ENCODE results near the gene LMTK3. TPM values are rescaled to one million over a fixed set of nuclear protein-coding genes. Genes with fewer than 3 reads are reported as not detected.

The LMTK3 gene
- total and polyA plus RNA-seq, 2 of the 13 experiments (the other 11 are each of a cell fraction or from before 2014, with no cell fraction given) = 0.18 to 0.29 TPM

GRCh38 chr19:48556163-48556562 lies 44.5 kb upstream of the LMTK3 start (continued):
- TF ChIP-seq THRA (CRISPR knock-in tag; IDR thresholded peaks at IDR 0.05; ENCODE audit: borderline replicate concordance) (peak; percentile 49; the same call in 1 of the 2 replicates), POLR2A (IDR thresholded peaks at IDR 0.05; ENCODE audit: insufficient read depth in 1 of 2, low read depth in 2 of 2, low read length in 2 of 2) (no peak), PAXIP1 (CRISPR knock-in tag; conservative IDR thresholded peaks at IDR 0.05) (0 out of 2 replicates have a peak, but pooled peaks have one; percentile 13), ZNF143 (CRISPR knock-in tag; IDR thresholded peaks at IDR 0.05) (0 out of 2 replicates have a peak, but pooled peaks have one; percentile 29), TFAP4 (IDR thresholded peaks at IDR 0.05; ENCODE audit: borderline replicate concordance, low read depth) (peak; percentile 15; the same call in 1 of the 2 replicates), THAP11 (CRISPR knock-in tag; IDR thresholded peaks at IDR 0.05) (peak; percentile 57), ZFYVE20 (CRISPR knock-in tag; IDR thresholded peaks at IDR 0.05; ENCODE audit: borderline replicate concordance, low read depth) (no peak), RARA (CRISPR knock-in tag; IDR thresholded peaks at IDR 0.05) (peak; percentile 75), AKAP8 (CRISPR knock-in tag; IDR thresholded peaks at IDR 0.05) (no peak), RXRB (CRISPR knock-in tag; IDR thresholded peaks at IDR 0.05; ENCODE audit: borderline replicate concordance) (peak; percentile 41; the same call in 1 of the 2 replicates), NCOR1 (IDR thresholded peaks at IDR 0.05; ENCODE audit: borderline replicate concordance, low read length) (0 out of 2 replicates have a peak, but pooled peaks have one; percentile 45), FOSL2 (CRISPR knock-in tag; IDR thresholded peaks at IDR 0.05) (peak; percentile 95), BORCS8-MEF2B (CRISPR knock-in tag; IDR thresholded peaks at IDR 0.05) (no peak), ETV5 (CRISPR knock-in tag; IDR thresholded peaks at IDR 0.05; ENCODE audit: borderline replicate concordance) (peak; percentile 46; the same call in 1 of the 2 replicates), XRCC5 (optimal IDR thresholded peaks at IDR 0.05; ENCODE audit: low read length) (peak; percentile 19), ZMYM2 (CRISPR knock-in tag; IDR thresholded peaks at IDR 0.05) (peak; percentile 57), ZNF281 (CRISPR knock-in tag; IDR thresholded peaks at IDR 0.05; ENCODE audit: borderline replicate concordance) (peak; percentile 64; the same call in 1 of the 2 replicates), E2F1 (CRISPR knock-in tag; IDR thresholded peaks at IDR 0.05) (no peak), ZSCAN9 (CRISPR knock-in tag; IDR thresholded peaks at IDR 0.05; ENCODE audit: borderline replicate concordance) (peak; percentile 66; the same call in 1 of the 2 replicates), SAP130 (CRISPR knock-in tag; IDR thresholded peaks at IDR 0.05; ENCODE audit: low read depth) (peak; percentile 46; the same call in 1 of the 2 replicates), FOXA3 (CRISPR knock-in tag; IDR thresholded peaks at IDR 0.05) (0 out of 2 replicates have a peak, but pooled peaks have one; percentile 15), JUND (CRISPR knock-in tag; IDR thresholded peaks at IDR 0.05) (peak; percentile 43; the same call in 1 of the 2 replicates)

Measured in HepG2 (cell line).